GM10248 (cell line): ENCODE data around the gene GJC2.

Source experiments
- CTCF ChIA-PET: fragments of 300-600 bp; sonication (Branson Sonifier 250); formaldehyde crosslinking; extraction: SDS; loops from one replicate; lab custom pipeline; 2021; ENCODE audit warnings: antibody characterized with exemption; lab: Yijun Ruan, JAX
- POLR2A ChIA-PET: fragments of 350-650 bp; sonication (Branson Sonifier 250); formaldehyde crosslinking; extraction: SDS; loops from one replicate; lab custom pipeline; 2020; ENCODE audit warnings: antibody characterized with exemption; lab: Yijun Ruan, JAX
- DNase-seq: peaks from one replicate; pipeline ENCODE4 v3.0.0; 2012; ENCODE audit errors: extremely low spot score
- TF ChIP-seq, protein P1 (sequence below): IDR thresholded peaks from 2 replicates; pipeline ENCODE4 v1.5.1; 2012; ENCODE audit warnings: mild to moderate bottlenecking, low read depth; ENCODE audit errors: extremely low read depth, missing control alignments, control extremely low read depth

The GJC2 gene

DNA sequence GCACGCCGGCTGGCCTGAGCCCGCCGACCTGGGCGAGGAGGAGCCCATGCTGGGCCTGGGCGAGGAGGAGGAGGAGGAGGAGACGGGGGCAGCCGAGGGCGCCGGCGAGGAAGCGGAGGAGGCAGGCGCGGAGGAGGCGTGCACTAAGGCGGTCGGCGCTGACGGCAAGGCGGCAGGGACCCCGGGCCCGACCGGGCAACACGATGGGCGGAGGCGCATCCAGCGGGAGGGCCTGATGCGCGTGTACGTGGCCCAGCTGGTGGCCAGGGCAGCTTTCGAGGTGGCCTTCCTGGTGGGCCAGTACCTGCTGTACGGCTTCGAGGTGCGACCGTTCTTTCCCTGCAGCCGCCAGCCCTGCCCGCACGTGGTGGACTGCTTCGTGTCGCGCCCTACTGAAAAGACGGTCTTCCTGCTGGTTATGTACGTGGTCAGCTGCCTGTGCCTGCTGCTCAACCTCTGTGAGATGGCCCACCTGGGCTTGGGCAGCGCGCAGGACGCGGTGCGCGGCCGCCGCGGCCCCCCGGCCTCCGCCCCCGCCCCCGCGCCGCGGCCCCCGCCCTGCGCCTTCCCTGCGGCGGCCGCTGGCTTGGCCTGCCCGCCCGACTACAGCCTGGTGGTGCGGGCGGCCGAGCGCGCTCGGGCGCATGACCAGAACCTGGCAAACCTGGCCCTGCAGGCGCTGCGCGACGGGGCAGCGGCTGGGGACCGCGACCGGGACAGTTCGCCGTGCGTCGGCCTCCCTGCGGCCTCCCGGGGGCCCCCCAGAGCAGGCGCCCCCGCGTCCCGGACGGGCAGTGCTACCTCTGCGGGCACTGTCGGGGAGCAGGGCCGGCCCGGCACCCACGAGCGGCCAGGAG is 8.6 kb downstream of the GJC2 start:
- TF ChIP-seq, protein P1, sequence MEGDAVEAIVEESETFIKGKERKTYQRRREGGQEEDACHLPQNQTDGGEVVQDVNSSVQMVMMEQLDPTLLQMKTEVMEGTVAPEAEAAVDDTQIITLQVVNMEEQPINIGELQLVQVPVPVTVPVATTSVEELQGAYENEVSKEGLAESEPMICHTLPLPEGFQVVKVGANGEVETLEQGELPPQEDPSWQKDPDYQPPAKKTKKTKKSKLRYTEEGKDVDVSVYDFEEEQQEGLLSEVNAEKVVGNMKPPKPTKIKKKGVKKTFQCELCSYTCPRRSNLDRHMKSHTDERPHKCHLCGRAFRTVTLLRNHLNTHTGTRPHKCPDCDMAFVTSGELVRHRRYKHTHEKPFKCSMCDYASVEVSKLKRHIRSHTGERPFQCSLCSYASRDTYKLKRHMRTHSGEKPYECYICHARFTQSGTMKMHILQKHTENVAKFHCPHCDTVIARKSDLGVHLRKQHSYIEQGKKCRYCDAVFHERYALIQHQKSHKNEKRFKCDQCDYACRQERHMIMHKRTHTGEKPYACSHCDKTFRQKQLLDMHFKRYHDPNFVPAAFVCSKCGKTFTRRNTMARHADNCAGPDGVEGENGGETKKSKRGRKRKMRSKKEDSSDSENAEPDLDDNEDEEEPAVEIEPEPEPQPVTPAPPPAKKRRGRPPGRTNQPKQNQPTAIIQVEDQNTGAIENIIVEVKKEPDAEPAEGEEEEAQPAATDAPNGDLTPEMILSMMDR = no peak
- CTCF ChIA-PET = interaction anchor here (1.2 kb wide), 2 partner anchors 28 kb away, joined by 3 to 4 read pairs; no protein-coding TSS in a partner anchor
- DNase-seq = no peak
- POLR2A ChIA-PET = no interaction called here

DNA sequence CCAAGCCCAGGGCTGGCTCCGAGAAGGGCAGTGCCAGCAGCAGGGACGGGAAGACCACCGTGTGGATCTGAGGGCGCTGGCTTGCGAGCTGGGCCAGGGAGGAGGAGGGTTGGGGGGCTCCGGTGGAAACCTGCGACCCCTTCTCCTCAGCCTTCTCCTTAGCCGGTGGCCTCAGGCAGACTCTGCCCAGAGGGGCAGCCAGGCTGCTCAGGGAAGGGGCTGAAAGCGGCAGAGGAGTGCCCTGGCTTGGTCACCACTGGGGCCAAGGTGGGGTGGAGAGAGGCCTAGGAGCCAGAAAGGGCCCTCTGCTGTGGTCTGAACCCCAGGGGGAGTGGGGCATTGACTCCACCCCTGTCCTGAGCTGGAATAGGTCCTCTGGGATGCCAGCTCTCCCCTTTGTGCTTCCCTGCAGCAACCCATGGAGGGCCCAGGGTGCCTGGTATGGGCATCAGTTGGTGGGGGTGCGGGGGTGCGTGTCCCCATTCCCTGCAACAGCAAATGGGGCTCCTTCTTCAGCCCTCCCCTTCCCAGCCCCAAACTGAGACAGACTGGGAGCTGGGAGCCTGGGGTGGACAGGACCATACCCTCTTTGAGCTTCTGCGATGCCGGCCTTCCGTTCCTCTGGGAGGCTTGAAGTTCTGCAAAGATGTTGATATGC is 9.4 kb downstream of the GJC2 start:
- POLR2A ChIA-PET = no interaction called here
- CTCF ChIA-PET = interaction anchor here (1.2 kb wide), 1 partner anchor 28 kb away, joined by 3 read pairs; no protein-coding TSS in a partner anchor
- TF ChIP-seq, protein P1 = no peak
- DNase-seq = no peak

DNA sequence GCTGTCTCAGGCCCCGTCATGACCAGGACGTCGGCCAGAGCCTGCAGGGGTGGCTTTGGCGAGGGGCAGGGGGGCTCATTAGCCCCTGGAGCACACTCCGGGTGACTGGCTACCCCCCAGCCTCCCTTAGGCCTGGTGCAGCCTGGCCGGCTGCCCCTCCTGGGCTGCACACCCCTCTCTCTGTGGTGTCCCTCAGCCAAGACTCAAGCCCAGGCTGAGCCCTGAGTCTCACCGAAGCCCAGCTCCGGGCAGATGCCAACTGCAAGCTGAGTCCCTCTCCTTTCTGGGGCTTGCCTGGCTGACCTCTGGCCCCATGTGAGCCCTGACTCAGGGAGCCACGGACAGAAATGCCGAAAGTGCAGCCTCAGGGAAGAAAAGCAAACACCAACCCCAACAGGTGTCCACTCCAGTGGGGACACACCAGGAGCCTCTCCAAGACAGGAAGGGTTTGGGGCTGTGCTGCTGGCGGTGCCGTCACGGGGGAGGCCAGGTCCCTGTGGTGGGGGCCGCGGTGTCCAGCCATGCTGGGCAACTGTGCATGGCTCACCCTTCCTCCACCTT is 10.6 kb downstream of the GJC2 start:
- ChIA-PET CTCF (interaction anchor here (1.3 kb wide), 1 partner anchor 30 kb away, joined by 4 read pairs; no protein-coding TSS in a partner anchor), POLR2A (no interaction called here)
- DNase-seq = no peak
- TF ChIP-seq, protein P1 = no peak

GRCh38 chr1:228161362-228161761 is 11.6 kb downstream of the GJC2 start:
- no peak for DNase-seq

GRCh38 chr1:228161866-228162265 is 12.1 kb downstream of the GJC2 start:
- POLR2A ChIA-PET = no interaction called here

More at GRCh38 chr1:228161362-228161761, 11.6 kb downstream of the GJC2 start:
- POLR2A ChIA-PET = no interaction called here
- TF ChIP-seq, protein P1 = no peak
- CTCF ChIA-PET = interaction anchor here (1.3 kb wide), 2 partner anchors 12 to 31 kb away, joined by 3 to 4 read pairs; partner anchors contain the start of gene GJC2

More at GRCh38 chr1:228161866-228162265, 12.1 kb downstream of the GJC2 start:
- CTCF ChIA-PET = interaction anchor here (1.3 kb wide), 2 partner anchors 12 to 31 kb away, joined by 3 to 4 read pairs; partner anchors contain the start of gene GJC2
- DNase-seq = no peak
- TF ChIP-seq, protein P1 = no peak
